ENCODE measurements around the gene GMPPB. TPM values are rescaled to one million over a fixed set of nuclear protein-coding genes. Genes with fewer than 3 reads are reported as not detected.

GMPPB gene
- total RNA-seq, 4 donors from 2014 or later: 28.5 to 85.6 (median 57.7) TPM

DNA sequence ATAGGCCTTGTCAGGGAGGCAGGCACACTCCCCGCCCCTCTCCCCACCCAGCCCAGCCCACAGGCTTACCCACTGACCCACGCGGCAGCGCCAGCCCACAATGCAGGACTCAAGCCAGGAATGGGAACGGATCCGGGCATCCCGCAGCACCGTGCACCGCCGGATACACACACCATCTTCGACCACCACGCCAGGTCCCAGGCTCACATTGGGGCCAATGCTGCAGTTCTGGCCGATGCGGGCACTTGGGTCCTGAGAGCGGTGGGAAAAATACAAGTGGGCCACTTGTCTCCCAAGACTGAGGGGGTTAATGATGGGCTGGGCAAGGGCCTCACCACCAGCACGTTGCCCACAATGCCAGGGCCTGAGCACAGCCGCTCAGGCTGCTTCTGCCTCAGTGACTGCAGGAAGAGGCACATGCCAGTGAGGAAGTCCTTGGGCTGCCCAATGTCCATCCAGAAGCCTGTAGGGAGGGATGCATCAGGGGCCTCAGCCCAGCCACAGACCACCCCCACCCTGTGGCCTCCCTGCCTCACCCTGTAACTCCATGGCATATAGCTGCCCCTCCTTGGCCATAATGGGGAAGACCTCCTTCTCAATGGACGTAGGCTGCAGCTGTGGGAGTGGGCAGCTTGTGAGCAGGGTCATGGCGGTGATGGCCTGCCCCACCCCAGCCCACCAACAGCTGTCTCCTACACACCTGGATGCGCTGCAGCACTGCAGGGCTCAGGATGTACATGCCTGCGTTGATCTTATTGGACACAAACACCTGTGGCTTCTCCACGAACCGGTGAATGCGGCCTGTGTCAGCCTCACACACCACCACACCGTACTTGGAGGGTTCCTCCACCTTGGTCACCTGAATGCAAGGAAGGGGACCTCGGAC is 1.6 kb downstream of the GMPPB start:
- 86 to 92% methylated on average over 10 to 21 of the region's 26 CpGs for WGBS, 2 donors
- intact Hi-C loops (cut with DNase I): loop anchor here (5.0 kb wide), 1 partner anchor 65 kb away; the partner anchor contains the start of gene IP6K1
- peaks cover 30 to 40% of the 10 kb centered on the region in 2 donors for H3K4me1 ChIP-seq
- H3K9me3 ChIP-seq: no peaks in the 10 kb centered on the region
- no peak overlapping the region for H3K27ac ChIP-seq
- H3K4me3 ChIP-seq (replicated peaks in 1 of 3): no peak overlapping the region
- peaks cover 6 to 23% of the 10 kb centered on the region in 2 donors for H3K36me3 ChIP-seq
- no peaks in the 10 kb centered on the region for H3K27me3 ChIP-seq
- TF ChIP-seq, protein P1, sequence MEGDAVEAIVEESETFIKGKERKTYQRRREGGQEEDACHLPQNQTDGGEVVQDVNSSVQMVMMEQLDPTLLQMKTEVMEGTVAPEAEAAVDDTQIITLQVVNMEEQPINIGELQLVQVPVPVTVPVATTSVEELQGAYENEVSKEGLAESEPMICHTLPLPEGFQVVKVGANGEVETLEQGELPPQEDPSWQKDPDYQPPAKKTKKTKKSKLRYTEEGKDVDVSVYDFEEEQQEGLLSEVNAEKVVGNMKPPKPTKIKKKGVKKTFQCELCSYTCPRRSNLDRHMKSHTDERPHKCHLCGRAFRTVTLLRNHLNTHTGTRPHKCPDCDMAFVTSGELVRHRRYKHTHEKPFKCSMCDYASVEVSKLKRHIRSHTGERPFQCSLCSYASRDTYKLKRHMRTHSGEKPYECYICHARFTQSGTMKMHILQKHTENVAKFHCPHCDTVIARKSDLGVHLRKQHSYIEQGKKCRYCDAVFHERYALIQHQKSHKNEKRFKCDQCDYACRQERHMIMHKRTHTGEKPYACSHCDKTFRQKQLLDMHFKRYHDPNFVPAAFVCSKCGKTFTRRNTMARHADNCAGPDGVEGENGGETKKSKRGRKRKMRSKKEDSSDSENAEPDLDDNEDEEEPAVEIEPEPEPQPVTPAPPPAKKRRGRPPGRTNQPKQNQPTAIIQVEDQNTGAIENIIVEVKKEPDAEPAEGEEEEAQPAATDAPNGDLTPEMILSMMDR (IDR thresholded peaks at IDR 0.05): no peak
- TF ChIP-seq POLR2A (IDR thresholded peaks at IDR 0.05): no peak
- no peak for DNase-seq

DNA sequence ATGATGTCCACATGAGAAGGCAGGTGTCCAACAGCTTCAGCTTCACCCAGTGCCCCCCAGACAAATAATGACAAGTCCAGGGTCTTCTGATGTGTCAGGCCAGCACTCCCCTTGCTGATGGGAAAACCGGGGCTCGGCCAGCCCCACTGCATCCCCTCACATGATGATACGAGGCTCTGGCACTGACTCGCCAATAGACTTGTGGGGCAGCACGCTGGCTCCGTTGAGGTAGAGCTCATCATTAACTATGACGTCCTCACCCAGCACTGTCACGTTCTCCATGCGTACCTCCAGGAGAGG is 2.2 kb downstream of the GMPPB start:
- TF ChIP-seq, protein P1 (IDR thresholded peaks at IDR 0.05): no peak
- TF ChIP-seq POLR2A (IDR thresholded peaks at IDR 0.05): no peak
- H3K27ac ChIP-seq: no peak overlapping the region
- H3K36me3 ChIP-seq: peaks cover under 1 to 17% of the 10 kb centered on the region in 2 donors
- H3K27me3 ChIP-seq: no peaks in the 10 kb centered on the region
- WGBS, 2 donors: 88 to 92% methylated on average over 9 of the region's 9 CpGs
- intact Hi-C loops (cut with DNase I): loop anchor here (5.0 kb wide), 1 partner anchor 66 kb away; the partner anchor contains the start of gene IP6K1
- H3K9me3 ChIP-seq: no peaks in the 10 kb centered on the region
- DNase-seq: no peak
- H3K4me1 ChIP-seq: peaks cover 30 to 40% of the 10 kb centered on the region in 2 donors
- H3K4me3 ChIP-seq (replicated peaks in 1 of 3): no peak overlapping the region

DNA sequence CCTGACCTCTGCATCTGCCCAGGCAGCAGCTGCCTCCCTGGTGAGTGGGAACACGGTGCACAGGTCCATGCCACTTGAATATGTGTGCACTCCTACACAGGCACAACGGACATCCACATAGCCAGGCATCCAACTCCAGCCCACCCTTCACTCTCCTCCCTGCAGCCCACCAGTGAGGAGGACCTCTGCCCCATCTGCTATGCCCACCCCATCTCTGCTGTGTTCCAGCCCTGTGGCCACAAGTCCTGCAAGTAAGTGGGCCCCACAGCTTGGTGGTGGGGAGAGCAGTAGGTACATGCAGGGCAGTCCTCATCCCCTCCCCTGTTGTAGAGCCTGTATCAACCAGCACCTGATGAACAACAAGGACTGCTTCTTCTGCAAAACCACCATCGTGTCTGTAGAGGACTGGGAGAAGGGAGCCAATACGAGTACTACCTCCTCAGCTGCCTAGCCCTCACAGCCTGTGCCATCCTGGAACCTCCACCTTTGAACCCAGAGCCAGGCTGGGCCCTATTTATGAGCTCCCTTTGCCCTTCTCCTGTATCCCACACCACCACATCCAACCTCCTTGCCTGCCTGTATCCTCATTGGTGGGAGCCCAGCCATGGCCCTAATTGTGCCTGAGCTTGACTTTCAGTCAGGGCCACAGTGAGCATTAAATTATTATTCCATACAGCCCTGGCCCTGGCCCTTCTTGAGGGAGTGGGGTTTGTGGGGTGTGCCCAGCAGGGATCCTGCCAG is 2.7 kb downstream of the GMPPB start:
- WGBS, 2 donors: 85 to 95% methylated on average over 3 of the region's 4 CpGs
- no peaks in the 10 kb centered on the region for H3K9me3 ChIP-seq
- no peak for TF ChIP-seq POLR2A (IDR thresholded peaks at IDR 0.05)
- TF ChIP-seq, protein P1 (IDR thresholded peaks at IDR 0.05): no peak
- H3K4me1 ChIP-seq: peaks cover 30 to 40% of the 10 kb centered on the region in 2 donors
- H3K27ac ChIP-seq: no peak overlapping the region
- H3K27me3 ChIP-seq: no peaks in the 10 kb centered on the region
- H3K36me3 ChIP-seq: peaks cover 3 to 15% of the 10 kb centered on the region in 2 donors
- H3K4me3 ChIP-seq (replicated peaks in 1 of 3): no peak overlapping the region
- DNase-seq: no peak
- intact Hi-C loops (cut with DNase I): loop anchor here (5.0 kb wide), 1 partner anchor 66 kb away; the partner anchor contains the start of gene IP6K1

DNA sequence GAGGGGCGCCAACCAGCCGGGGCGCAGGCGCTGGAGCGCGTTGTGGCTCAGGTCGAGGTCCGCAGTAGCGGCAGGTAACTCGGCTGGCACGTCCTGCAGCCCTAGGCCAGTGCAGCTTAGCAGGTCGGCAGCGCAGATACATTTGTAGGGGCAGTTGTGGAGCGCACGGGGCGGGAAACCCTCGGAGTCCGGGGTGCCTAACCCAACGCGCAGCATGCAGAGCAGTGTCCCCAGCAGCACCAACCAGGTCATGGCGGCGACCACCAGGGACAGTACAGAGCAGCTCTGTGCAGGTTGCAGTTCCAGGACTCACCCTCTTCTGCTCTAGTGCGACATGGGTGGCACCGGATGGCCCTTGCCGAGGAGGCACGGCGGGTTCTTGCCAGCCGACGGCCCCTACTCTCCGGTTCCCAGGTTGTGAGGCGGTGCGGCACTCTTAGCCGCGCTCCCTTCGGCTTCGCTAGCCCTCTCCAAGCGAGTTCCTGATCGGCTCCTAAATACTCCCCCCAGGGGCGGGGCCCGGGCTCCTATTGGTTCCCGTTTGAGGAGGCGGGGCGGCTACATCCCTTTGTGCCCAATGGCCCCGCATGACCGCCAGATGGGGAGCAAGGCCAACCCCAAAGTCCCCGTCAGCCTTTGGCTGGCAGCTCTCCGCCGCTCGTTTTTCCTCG is 4.4 kb downstream of the GMPPB start, which contains the start of gene AMIGO3:
Gene AMIGO3 (minus strand): TSS at position 471 of the 671 bp plus-strand sequence. CDS start 219 bp downstream, at position 252.
- TF ChIP-seq POLR2A (IDR thresholded peaks at IDR 0.05): peak in 1 of 2 donors; percentile 92
- TF ChIP-seq, protein P1 (IDR thresholded peaks at IDR 0.05): peak; percentile 34 to 68 (median 60)
- Histone ChIP-seq H3K9me3 (no peaks in the 10 kb centered on the region), H3K4me3 (replicated peaks in 1 of 3) (peak within 1 kb of the TSS; percentile 6 to 52 (median 30)), H3K27ac (peak within 1 kb of the TSS in 1 of 3 donors; percentile 45), H3K27me3 (no peaks in the 10 kb centered on the region), H3K36me3 (peaks cover 7 to 15% of the 10 kb centered on the region in 2 donors), H3K4me1 (peaks cover 23 to 30% of the 10 kb centered on the region in 2 donors)
- WGBS, 2 donors: 0 to 1% methylated on average over 8 to 22 of the region's 50 CpGs
- DNase-seq: peak; percentile 98 to 99
- intact Hi-C loops (cut with DNase I): no loop called here

Data from thyroid gland (tissue), 4 donors.